IPS DF 6.9 (cell line): ENCODE measurements around the gene GOLGA6L25.
"Not testable (repeated sequence)": the region's sequence is repeated elsewhere in the genome, so short reads cannot be mapped to it uniquely, and the experiment has no call there.

Experiments
- DNase-seq: peaks from one replicate; pipeline ENCODE4 v3.0.0-alpha.2; 2013; ENCODE audit warnings: low read depth, low spot score
- H3K27ac ChIP-seq: one replicate; pipeline ENCODE4 v1.5.1; 2013; ENCODE audit warnings: low read length, control low read depth
- H3K27me3 ChIP-seq: 2 replicates; pipeline ENCODE4 v1.6.1; 2013; ENCODE audit warnings: mild to moderate bottlenecking, low read length; ENCODE audit not compliant: control insufficient read depth, insufficient read depth
- H3K36me3 ChIP-seq: 2 replicates; pipeline ENCODE4 v1.6.1; 2013; ENCODE audit warnings: low read length; ENCODE audit not compliant: control insufficient read depth, insufficient read depth
- H3K4me1 ChIP-seq: 2 replicates; pipeline ENCODE4 v1.6.1; 2013; ENCODE audit warnings: low read length; ENCODE audit not compliant: control insufficient read depth, insufficient read depth
- H3K4me3 ChIP-seq: 2 replicates; pipeline ENCODE4 v1.5.1; 2013; ENCODE audit warnings: mild to moderate bottlenecking, low read length
- H3K9me3 ChIP-seq: 2 replicates; pipeline ENCODE4 v1.6.1; 2013; ENCODE audit warnings: low read length, inconsistent platforms; ENCODE audit not compliant: control insufficient read depth, insufficient read depth
- WGBS: extraction: QIAGEN DNeasy Blood & Tissue Kit; methylation state at CpG from one replicate; pipeline ENCODE4 v1.1.7; 2013; ENCODE audit warnings: mixed read lengths, missing lambda C conversion rate; ENCODE audit not compliant: insufficient read length, insufficient coverage; 5-methylcytosine and 5-hydroxymethylcytosine counted together

The GOLGA6L25 gene, protein sequence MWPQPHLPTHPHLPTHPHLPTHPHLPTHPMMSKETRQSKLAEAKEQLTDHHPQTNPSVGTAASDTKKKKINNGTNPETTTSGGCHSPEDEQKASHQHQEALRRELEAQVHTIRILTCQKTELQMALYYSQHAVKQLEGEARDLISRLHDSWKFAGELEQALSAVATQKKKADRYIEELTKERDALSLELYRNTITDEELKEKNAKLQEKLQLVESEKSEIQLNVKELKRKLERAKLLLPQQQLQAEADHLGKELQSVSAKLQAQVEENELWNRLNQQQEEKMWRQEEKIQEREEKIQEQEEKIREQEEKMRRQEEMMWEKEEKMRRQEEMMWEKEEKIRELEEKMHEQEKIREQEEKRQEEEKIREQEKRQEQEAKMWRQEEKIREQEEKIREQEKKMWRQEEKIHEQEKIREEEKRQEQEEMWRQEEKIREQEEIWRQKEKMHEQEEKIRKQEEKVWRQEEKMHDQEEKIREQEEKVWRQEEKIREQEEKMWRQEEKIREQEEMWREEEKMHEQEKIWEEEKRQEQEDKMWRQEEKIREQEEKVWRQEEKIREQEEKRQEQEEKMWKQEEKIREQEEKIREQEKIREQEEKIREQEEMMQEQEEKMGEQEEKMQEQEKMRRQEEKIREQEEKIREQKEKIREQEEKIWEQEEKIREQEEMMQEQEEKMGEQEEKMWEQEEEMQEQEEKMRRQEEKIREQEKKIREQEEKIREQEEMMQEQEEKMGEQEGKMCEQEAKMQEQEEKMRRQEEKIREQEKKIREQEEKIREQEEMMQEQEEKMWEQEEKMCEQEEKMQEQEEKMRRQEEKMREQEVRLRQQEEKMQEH

DNA sequence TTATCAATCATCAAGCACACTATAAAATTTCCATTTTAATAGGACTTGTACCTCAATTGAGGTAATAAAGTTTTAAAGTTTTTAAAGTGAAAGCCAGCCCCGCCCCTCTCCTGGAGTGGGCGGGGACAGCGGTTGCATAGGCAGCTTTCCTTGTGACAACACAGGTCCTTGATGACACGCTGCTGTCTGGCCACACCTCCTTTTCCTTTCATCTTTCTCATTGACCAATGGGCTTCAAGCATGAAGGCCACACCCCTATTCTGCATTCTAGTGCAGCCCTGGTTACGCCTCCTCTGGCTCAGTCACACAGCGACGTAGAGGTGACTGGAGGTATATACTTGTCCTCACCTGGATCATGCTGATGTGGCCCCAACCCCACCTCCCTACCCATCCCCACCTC, at the start of gene GOLGA6L25:
Gene GOLGA6L25, plus strand, starts transcription at position 301 of the 400 bp plus-strand sequence. Its CDS starts 61 bp downstream, at position 362.
- H3K4me3 ChIP-seq, H3K4me1 ChIP-seq, H3K9me3 ChIP-seq, H3K36me3 ChIP-seq, H3K27me3 ChIP-seq, DNase-seq, H3K27ac ChIP-seq: not testable (repeated sequence)
- WGBS: no CpG with 5 or more reads among the region's 7 CpGs

DNA sequence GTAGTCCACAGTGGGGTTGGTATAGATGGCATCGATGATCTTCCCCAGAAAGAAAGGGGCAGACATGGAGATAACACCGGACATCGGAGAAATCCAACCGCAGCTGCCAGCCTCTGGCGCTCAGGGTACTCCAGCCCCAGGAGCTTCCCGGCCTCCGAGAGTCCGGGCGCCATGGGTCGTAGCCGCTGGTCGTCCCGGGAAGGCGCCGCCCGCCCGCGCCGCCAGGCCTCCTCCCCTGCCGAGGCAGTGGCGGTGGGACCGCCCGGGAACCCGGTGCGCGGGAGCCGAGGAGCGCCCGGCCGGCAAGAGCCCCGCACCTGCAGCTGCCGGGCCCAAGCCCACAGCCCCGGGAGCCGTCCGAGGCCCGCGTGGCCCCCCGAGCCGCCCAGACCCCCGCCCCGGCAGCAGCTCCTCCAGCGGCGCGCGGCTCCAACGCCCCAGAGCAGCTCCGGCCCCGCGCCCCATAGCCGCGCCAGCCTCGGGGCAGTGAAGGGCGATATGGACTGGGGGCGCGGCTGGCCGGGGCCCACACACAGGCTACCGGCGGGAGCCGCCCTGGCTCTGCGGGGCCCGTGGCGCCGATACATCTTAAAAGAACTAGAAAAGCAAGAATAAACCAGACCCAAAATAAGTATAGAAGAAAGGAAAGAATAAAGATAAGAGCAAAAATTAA, 45.0 kb upstream of the GOLGA6L25 start:
- H3K27ac ChIP-seq, H3K9me3 ChIP-seq, H3K4me1 ChIP-seq, H3K4me3 ChIP-seq, H3K27me3 ChIP-seq, H3K36me3 ChIP-seq, DNase-seq: not testable (repeated sequence)
- WGBS: no CpG with 5 or more reads among the region's 63 CpGs

DNA sequence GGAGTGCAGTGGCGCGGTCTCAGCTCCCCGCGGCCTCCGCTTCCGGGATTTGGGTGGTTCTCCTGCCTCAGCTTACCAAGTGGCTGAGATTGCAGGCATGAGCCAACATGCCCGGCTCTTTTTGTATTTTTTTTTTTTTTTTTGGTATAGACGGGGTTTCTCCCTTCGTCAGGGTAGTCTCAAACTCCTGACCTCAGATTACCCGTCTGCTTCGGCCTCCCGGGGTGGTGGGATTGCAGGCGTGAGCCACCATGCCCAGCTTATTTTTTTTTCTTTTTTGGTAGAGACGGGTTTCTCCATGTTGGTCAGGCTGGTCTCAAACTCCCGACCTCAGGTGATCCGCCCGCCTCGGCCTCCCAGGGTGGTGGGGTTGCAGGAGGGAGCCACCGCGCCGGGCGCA, 39.2 kb upstream of the GOLGA6L25 start:
- not testable (repeated sequence) for DNase-seq, H3K27ac ChIP-seq, H3K4me1 ChIP-seq, H3K9me3 ChIP-seq, H3K27me3 ChIP-seq, H3K36me3 ChIP-seq, H3K4me3 ChIP-seq
- no CpG with 5 or more reads among the region's 22 CpGs for WGBS

DNA sequence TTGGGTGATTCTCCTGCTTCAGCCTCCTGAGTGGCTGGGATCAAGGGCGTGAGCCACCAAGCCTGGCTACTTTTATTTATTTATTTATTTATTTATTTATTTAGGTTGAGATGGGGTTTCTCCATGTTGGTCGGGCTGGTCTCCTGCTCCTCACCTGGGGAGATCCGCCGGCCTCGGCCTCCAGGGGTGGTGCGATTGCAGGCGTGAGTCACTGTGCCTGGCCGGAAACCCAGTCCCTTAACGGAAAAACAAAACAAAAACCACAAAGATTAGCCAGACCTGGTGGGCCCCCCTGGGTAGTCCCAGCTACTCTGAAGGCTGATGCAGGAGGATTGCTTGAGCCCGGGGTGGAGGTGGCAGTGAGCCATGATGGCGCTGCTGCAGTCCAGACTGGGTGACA, 38.2 kb upstream of the GOLGA6L25 start:
- H3K4me3 ChIP-seq, H3K9me3 ChIP-seq, H3K36me3 ChIP-seq, H3K27me3 ChIP-seq, H3K27ac ChIP-seq, DNase-seq, H3K4me1 ChIP-seq: not testable (repeated sequence)
- WGBS: no CpG with 5 or more reads among the region's 11 CpGs

DNA sequence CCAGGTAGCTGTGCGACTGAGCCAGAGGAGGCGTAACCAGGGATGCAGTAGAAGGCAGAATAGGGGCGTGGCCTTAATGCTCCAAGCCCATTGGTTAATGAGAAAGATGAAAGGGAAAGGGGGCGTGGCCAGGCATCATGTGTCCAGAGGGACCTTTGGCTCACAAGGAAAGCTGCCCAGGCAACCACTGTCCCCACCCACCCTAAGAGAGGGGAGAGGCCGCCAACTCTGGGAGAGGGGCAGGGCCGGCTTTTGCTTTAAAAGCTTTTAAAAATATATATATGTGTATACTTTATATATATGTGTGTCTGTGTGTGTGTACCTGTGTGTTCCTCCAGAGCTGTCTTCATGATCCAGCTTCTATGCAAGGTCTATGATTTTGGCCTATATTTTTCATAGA, 20.4 kb upstream of the GOLGA6L25 start, which contains the start of gene GOLGA8G:
Gene GOLGA8G, minus strand, starts transcription at position 18 of the 400 bp plus-strand sequence. CDS start 62 bp downstream, outside the sequence.
- not testable (repeated sequence) for H3K4me1 ChIP-seq, H3K27me3 ChIP-seq, DNase-seq, H3K9me3 ChIP-seq, H3K4me3 ChIP-seq, H3K27ac ChIP-seq, H3K36me3 ChIP-seq
- no CpG with 5 or more reads among the region's 6 CpGs for WGBS

DNA sequence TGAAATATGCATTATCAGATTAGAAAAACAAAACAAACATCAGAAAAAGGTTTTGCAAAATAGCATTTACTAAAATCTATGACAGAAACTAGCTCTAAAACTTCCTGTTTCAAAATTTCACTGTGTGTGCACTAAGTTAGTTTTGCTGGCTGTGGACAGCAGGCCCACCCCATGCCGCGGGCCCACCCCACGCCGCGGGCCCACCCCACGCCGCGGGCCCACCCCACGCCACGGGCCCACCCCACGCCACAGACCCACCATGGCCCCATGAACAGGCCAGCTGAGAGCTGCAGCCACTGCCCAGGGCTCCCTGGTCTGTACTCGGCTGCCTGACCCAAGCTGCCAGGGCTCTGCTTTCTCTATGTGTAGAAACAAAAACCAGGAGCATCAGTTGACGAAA, 20.0 kb downstream of the GOLGA6L25 start:
- WGBS: no CpG with 5 or more reads among the region's 13 CpGs
- not testable (repeated sequence) for H3K36me3 ChIP-seq, H3K9me3 ChIP-seq, DNase-seq, H3K27me3 ChIP-seq, H3K4me3 ChIP-seq, H3K4me1 ChIP-seq, H3K27ac ChIP-seq

DNA sequence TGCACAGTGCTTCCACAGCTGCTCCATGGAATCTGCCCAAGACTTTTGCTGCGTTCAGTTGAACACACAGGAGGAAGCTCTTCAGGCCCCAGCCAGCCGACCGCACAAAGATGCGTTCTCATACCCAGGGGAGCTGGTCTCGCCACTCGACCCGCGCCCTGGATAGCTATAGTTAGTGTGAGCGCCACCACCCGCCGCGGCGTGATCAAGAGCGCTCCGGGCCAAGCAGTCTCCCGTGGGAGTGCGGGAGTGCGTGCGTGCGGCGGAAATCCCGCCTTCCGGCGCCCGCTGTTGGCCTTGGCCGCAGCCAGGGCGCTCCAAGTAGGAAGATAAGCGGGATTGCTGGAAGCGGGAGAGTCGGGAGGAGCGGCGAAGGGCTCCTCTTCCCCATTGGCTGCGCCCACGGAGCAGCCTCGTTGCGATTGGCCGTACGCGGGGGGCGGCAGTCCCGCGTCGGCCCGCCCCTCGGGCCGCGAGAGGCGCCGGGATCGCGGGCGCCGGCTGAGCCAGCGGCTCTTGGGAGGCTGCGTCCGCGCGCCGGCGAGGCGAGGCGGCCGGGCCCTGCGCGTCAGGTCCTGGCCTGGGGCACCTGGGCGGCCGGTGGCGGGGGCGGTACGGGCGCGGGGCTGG, 35.7 kb downstream of the GOLGA6L25 start:
- H3K4me1 ChIP-seq, H3K27me3 ChIP-seq, H3K4me3 ChIP-seq, H3K27ac ChIP-seq, DNase-seq, H3K9me3 ChIP-seq, H3K36me3 ChIP-seq: not testable (repeated sequence)
- WGBS: no CpG with 5 or more reads among the region's 72 CpGs

DNA sequence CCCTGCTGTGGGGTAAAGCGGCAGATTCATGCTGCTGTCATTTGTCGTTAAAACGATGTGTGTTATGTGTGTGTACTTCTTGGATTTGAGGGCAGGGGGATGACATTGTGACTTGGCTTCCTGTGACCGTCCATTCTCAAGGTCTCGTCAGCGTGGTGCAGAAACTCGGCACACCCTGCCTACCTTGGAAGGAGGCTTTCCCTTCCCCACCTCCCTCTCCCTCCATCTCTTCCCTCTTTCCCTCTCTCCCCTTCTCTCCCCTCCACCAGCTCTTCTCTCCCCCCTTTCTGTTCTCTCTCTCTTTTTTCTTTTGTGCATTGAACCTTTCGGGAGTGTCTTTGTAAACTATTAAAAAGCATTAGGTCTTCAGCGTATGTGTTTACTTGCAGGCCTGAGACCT, 36.4 kb downstream of the GOLGA6L25 start:
- not testable (repeated sequence) for H3K4me1 ChIP-seq

DNA sequence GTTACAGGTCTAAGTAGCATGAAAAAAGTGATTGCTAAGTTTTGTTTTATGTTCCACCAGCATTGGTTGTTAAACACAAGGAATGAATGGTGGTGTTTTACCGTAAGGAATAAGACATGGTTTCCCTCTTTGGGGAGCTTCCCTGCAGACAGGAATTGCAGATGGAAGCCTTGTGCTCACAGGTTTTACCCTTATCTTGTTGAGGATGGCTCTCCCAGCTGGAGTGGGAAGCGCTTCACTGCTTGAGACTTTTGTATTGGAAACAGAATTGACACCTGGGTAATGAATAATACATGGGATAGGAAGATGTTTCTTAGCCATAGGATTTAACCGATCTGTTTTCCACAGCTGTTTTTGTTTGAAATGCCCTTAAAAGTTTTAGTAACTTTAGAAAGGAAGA, 39.0 kb downstream of the GOLGA6L25 start:
- not testable (repeated sequence) for H3K4me3 ChIP-seq, H3K36me3 ChIP-seq, H3K4me1 ChIP-seq, H3K27me3 ChIP-seq, DNase-seq, H3K27ac ChIP-seq, H3K9me3 ChIP-seq
- WGBS: no CpG with 5 or more reads among the region's 3 CpGs

More for the DNA sequence above, 36.4 kb downstream of the GOLGA6L25 start:
- no CpG with 5 or more reads among the region's 9 CpGs for WGBS
- not testable (repeated sequence) for H3K9me3 ChIP-seq, H3K27me3 ChIP-seq, DNase-seq, H3K36me3 ChIP-seq, H3K27ac ChIP-seq
- H3K4me3 ChIP-seq: peak overlapping the region; percentile 38; the same call in 1 of the 2 replicates
